KMS-11 (cell line): ENCODE data around the gene CASP4.

Source experiments
- H2AFZ ChIP-seq: fragments of 200-600 bp; sonication (generic); 2 replicates; pipeline ENCODE4 v1.6.1; 2016; ENCODE audit warnings: antibody characterized with exemption, mixed run types, low read depth
- H3K27ac ChIP-seq: fragments of 200-600 bp; sonication (generic); 2 replicates; pipeline ENCODE4 v1.6.1; 2016; ENCODE audit warnings: mild to moderate bottlenecking, mixed run types
- H3K27me3 ChIP-seq: fragments of 200-600 bp; sonication (generic); 2 replicates; pipeline ENCODE4 v1.6.1; 2017; ENCODE audit warnings: mild to moderate bottlenecking, low read depth, mixed run types, moderate library complexity; ENCODE audit not compliant: insufficient read depth
- H3K36me3 ChIP-seq: fragments of 200-600 bp; sonication (generic); 2 replicates; pipeline ENCODE4 v1.6.1; 2017; ENCODE audit warnings: mild to moderate bottlenecking, mixed run types; ENCODE audit not compliant: insufficient read depth
- H3K4me1 ChIP-seq: fragments of 200-600 bp; sonication (generic); 2 replicates; pipeline ENCODE4 v1.6.1; 2016; ENCODE audit warnings: mild to moderate bottlenecking, low read depth, mixed run types; ENCODE audit not compliant: poor library complexity, severe bottlenecking
- H3K4me2 ChIP-seq: fragments of 200-600 bp; sonication (generic); 2 replicates; pipeline ENCODE4 v1.7.0; 2016; ENCODE audit warnings: mild to moderate bottlenecking, mixed run types
- H3K4me3 ChIP-seq: fragments of 200-600 bp; sonication (generic); IDR thresholded peaks from 2 replicates; pipeline ENCODE4 v1.6.1; 2017; ENCODE audit warnings: low read depth, low read length, mixed read lengths; ENCODE audit not compliant: insufficient read depth
- H3K79me2 ChIP-seq: fragments of 200-600 bp; sonication (generic); 2 replicates; pipeline ENCODE4 v1.6.1; 2016; ENCODE audit warnings: low read depth, mixed run types; ENCODE audit not compliant: insufficient read depth
- H3K9ac ChIP-seq: fragments of 200-600 bp; sonication (generic); 2 replicates; pipeline ENCODE4 v1.6.1; 2016; ENCODE audit warnings: mild to moderate bottlenecking, mixed run types
- H4K20me1 ChIP-seq: fragments of 200-600 bp; sonication (generic); 2 replicates; pipeline ENCODE4 v1.6.1; 2016; ENCODE audit warnings: mild to moderate bottlenecking, mixed run types; ENCODE audit not compliant: insufficient read depth
- CTCF ChIP-seq: fragments of 200-600 bp; sonication (generic); conservative IDR thresholded peaks from 2 replicates; pipeline ENCODE4 v1.6.1; 2017; ENCODE audit warnings: low read depth, mild to moderate bottlenecking, antibody characterized with exemption, low read length, moderate library complexity, mixed read lengths

CASP4 gene

DNA sequence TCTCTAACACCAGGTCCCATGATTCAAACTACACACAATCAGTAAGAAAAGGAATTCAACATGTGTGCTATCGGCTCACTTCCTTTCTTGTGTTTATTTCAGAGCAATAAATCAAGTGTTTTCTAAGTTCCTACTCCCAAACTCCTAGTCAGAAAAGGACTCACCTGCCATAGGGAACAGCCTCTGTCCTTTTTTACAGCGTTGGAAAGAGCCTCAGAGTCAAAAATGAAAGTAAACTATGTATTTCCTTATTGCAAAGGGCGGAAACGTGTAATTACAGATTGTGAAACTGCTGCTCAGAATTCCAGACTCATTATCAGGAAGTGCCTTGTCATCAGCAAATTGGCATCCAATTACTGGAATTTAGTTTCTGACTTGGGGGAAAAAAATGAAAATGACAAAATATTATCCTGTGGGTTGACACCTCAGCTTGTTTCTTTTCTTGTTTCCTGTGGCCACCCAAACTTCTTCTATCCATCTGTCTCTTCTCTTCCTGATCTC lies at the start of gene CASP4:
Gene CASP4, minus strand, starts transcription at position 220 of the 501 bp plus-strand sequence. Its CDS starts 49 bp downstream, at position 171.
- H2AFZ ChIP-seq: peak within 1 kb of the TSS; percentile 85
- no peak within 1 kb of the TSS for H3K4me3 ChIP-seq

DNA sequence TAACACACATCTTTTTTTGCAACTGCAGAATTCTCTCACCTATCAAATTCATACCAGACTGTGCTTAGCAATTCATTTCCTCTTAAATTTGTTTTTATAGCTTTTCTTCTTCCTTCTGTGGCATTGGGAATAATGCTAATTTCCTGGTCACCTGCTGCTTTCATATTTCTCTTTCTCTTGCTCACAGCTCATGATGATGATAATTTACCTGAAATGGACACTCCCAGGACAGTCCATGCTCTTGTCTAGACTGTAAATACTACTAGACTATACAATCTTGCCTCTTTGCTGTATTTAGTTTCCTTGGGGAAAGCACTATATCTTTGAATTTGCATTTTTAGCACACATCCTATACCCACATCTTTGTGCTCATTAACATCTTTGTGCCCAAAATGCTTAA lies 39.1 kb upstream of the CASP4 start:
- Histone ChIP-seq H3K4me3 (no peak overlapping the region), H3K9ac (no peak overlapping the region), H3K4me2 (no peak overlapping the region), H3K79me2 (no peaks in the 10 kb centered on the region), H2AFZ (no peak overlapping the region), H4K20me1 (no peaks in the 10 kb centered on the region), H3K27me3 (no peaks in the 10 kb centered on the region), H3K27ac (no peak overlapping the region), H3K36me3 (no peaks in the 10 kb centered on the region), H3K4me1 (no peaks in the 10 kb centered on the region)
- TF ChIP-seq CTCF: no peak

More for the DNA sequence above, at the start of gene CASP4:
- H3K4me1 ChIP-seq: no peaks in the 10 kb centered on the region
- H3K27ac ChIP-seq: peak within 1 kb of the TSS; percentile 61
- no peaks in the 10 kb centered on the region for H3K36me3 ChIP-seq
- peak within 1 kb of the TSS; percentile 57 for H3K4me2 ChIP-seq
- H4K20me1 ChIP-seq: no peaks in the 10 kb centered on the region
- peak within 1 kb of the TSS; percentile 73; the same call in 1 of the 2 replicates for H3K9ac ChIP-seq
- no peak for TF ChIP-seq CTCF
- no peaks in the 10 kb centered on the region for H3K27me3 ChIP-seq
- no peaks in the 10 kb centered on the region for H3K79me2 ChIP-seq

DNA sequence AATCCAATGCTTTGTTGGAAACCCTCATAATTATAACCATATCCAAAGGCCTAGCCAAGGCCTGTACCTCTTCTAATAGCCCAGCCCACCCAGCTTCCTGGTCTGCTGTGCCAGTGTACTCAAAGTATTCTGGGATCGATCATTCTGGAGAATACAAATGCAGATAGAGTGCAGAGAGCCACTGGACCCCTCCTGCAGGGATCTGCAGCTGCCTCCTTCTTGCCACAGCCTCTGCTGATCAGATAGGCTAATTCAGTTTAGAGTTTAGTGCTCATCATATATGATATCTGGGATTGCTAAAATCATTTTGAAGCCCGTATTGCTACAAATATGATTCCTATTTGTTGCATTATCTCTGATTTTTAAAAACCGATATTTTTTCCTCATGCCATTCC lies 37.1 kb upstream of the CASP4 start:
- Histone ChIP-seq H3K4me2 (no peak overlapping the region), H3K4me3 (no peak overlapping the region), H3K79me2 (no peaks in the 10 kb centered on the region), H3K4me1 (no peaks in the 10 kb centered on the region), H4K20me1 (no peaks in the 10 kb centered on the region), H2AFZ (no peak overlapping the region), H3K27me3 (no peaks in the 10 kb centered on the region), H3K27ac (no peak overlapping the region), H3K9ac (no peak overlapping the region), H3K36me3 (no peaks in the 10 kb centered on the region)
- TF ChIP-seq CTCF: no peak

DNA sequence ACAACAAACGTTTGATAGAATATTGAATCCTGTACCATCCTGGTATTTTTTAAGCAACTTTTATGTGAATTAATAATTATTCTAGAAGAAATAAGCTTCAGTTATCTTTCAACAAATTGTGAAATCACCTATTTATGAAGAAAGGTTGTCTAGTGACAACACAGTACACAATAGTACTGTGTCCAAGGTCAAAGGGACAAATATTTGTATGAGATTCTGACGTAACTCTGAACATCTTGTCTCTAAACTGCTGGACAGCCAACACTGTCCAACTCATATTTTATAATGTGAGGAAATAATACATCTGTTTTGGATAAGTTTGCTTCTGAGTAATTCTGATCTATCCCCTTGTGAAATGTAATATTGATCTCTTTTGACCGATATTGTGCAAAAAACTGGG lies 35.6 kb upstream of the CASP4 start:
- no peaks in the 10 kb centered on the region for H3K36me3 ChIP-seq
- H3K79me2 ChIP-seq: no peaks in the 10 kb centered on the region
- H3K9ac ChIP-seq: no peak overlapping the region
- no peaks in the 10 kb centered on the region for H3K4me1 ChIP-seq
- no peak overlapping the region for H2AFZ ChIP-seq
- no peak overlapping the region for H3K27ac ChIP-seq
- no peak overlapping the region for H3K4me2 ChIP-seq
- TF ChIP-seq CTCF: no peak
- H3K4me3 ChIP-seq: no peak overlapping the region
- no peaks in the 10 kb centered on the region for H3K27me3 ChIP-seq
- no peaks in the 10 kb centered on the region for H4K20me1 ChIP-seq
